GM12875 (cell line): Measurements from ENCODE around the gene TIAM2.
A peak's percentile ranks its signal among the peaks of the same experiment; 100 is the strongest.
"Not testable (repeated sequence)": the region's sequence is repeated elsewhere in the genome, so short reads cannot be mapped to it uniquely, and the experiment has no call there.

ENCODE experiments used
- H3K4me3 ChIP-seq: one replicate; pipeline ENCODE4 v1.5.1; 2011; ENCODE audit warnings: low read depth, low read length, control low read depth
- TF ChIP-seq, protein P1 (sequence below): IDR thresholded peaks from 2 replicates; pipeline ENCODE4 v1.5.1; 2011; ENCODE audit warnings: low read depth, mild to moderate bottlenecking, control low read depth, inconsistent platforms, low read length, moderate library complexity, borderline replicate concordance; ENCODE audit not compliant: insufficient read depth

The TIAM2 gene

GRCh38 chr6:154958469-154958868 lies 36.6 kb upstream of the TIAM2 start:
- H3K4me3 ChIP-seq: no peak overlapping the region
- TF ChIP-seq, protein P1, sequence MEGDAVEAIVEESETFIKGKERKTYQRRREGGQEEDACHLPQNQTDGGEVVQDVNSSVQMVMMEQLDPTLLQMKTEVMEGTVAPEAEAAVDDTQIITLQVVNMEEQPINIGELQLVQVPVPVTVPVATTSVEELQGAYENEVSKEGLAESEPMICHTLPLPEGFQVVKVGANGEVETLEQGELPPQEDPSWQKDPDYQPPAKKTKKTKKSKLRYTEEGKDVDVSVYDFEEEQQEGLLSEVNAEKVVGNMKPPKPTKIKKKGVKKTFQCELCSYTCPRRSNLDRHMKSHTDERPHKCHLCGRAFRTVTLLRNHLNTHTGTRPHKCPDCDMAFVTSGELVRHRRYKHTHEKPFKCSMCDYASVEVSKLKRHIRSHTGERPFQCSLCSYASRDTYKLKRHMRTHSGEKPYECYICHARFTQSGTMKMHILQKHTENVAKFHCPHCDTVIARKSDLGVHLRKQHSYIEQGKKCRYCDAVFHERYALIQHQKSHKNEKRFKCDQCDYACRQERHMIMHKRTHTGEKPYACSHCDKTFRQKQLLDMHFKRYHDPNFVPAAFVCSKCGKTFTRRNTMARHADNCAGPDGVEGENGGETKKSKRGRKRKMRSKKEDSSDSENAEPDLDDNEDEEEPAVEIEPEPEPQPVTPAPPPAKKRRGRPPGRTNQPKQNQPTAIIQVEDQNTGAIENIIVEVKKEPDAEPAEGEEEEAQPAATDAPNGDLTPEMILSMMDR: no peak

DNA sequence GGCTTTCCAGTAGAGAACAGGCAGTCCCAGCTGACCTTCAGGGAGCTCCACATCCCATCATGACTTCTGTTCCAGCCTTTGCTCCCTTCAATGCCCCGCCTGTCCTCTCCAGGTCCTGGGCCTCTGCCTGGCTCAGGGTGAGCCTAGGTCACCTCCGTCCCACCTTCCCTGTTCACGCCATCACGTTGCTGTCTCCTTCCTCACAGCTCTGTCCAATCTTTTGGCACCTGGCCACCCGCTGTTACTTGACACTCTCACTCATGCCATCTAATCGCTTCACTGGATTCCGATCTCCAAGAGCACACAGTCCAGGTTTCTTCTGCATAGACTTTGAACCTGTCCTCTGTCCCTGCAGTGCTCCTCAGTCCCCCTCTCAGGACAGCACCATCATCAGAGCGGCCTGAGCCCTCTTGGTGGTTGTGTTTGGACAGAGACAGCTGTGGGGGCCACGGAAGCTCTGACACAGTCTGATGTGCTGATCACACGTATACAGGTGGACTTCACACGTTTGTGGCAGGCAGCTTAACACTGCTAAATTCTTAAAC lies 34.7 kb upstream of the TIAM2 start:
- TF ChIP-seq, protein P1: no peak
- no peak overlapping the region for H3K4me3 ChIP-seq

DNA sequence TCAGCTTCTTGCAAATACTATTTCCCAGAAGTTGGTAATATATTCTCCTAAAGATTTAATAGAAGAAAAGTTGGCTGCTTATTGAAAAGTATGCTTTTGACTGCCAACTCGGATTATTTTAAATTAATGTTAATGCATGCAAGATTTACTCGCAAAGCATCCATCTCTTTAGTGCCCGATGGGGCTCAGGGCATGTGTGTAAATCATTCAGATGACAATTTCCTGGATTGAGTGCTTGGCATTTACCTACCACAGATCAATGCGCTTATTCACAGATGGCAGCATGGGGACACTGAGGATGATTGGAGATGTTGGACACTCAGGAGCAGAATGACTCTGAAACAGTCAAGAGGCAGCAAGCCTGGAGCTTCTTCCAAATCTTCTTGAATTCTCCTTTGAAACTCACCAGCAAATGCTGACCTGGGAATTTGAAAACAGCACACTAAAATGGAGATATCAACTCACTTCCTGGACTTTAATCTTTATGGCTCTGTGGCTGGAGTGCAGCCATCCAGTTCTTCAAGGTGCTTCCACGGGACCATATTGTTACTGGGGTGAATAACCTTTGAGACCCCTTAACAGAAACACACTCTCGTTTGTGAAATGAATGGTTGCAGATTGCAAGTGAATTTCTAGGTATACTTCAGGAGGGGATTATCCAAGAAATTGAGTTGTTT lies 34.1 kb upstream of the TIAM2 start:
- TF ChIP-seq, protein P1: no peak
- H3K4me3 ChIP-seq: no peak overlapping the region

- no peak overlapping the region for H3K4me3 ChIP-seq
- TF ChIP-seq, protein P1: no peak
These were observed 32.4 kb upstream of the TIAM2 start for GRCh38 chr6:154962753-154963152.

- H3K4me3 ChIP-seq: not testable (repeated sequence)
These were observed 28.9 kb upstream of the TIAM2 start for GRCh38 chr6:154966065-154966770.

DNA sequence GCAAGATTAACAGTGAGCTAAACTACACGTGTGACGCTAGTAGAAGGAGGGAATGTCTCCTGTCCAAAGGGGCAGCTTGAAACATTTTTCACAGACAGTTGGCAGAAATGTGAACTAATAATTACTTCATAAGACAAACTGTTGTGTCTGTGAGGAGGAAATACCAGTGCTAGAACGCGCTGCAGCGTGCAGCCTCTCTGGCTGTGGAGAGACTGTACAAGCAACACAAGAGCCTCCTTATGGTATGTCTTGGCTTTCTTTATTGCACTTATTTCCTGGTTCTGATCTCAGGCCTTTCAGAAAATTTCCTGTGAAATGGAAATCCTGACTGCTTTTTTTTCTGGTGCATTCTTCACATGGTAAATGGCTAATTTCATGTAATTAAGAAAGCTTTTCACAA lies 25.3 kb upstream of the TIAM2 start:
- TF ChIP-seq, protein P1: no peak

DNA sequence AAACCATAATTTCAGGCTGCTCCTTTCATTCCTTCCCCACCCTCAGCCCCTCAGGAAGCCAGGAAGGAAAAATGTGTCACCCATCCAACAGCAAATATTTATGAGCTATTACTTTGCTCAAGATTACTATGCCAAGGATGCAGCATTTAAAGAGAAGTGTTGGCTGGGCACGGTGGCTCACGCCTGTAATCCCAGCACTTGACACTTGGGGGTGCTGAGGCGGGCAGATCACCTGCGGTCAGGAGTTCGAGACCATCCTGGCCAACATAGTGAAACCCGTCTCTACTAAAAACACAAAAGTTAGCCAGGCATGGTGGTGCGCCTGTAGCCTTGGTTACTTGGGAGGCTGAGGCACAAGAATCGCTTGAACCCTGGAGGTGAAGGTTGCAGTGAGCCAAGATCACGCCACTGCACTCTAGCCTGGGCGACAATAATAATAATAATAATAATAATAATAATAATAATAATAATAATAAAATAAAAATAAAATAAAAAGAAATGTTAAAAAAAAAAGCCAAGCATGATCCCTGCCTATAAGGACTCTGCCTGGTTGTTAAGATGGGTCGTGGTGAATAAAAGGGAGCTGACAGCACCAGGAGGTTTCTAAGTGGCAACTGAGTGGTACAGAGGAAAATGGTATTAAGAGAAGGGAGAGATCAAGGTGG lies 20.5 kb upstream of the TIAM2 start:
- TF ChIP-seq, protein P1: 0 out of 2 replicates have a peak, but pooled peaks have one; percentile 11
- no peak overlapping the region for H3K4me3 ChIP-seq

More for the DNA sequence above, 25.3 kb upstream of the TIAM2 start:
- no peak overlapping the region for H3K4me3 ChIP-seq
